Left lung (tissue), 10 donors: Measurements from ENCODE around the gene SLC35G6. TPM values are rescaled to one million over a fixed set of nuclear protein-coding genes. Genes with fewer than 3 reads are reported as not detected.

ENCODE experiments used
- ATAC-seq: fragments of 200-7000 bp; cut with Tn5 transposase; one replicate; pipeline ENCODE4 v1.9.1; 2020; ENCODE audit warnings: moderate library complexity
- DNase-seq, 4 donors: peaks; one replicate each; pipeline ENCODE4 v3.0.0-alpha.2; 2013 to 2020
- H3K27ac ChIP-seq, 2 donors: fragments of 200-600 bp; sonication (generic) in 1 of 2; one replicate each; pipeline versions ENCODE4 v1.5.0 to v1.8.0; 2020 to 2021
- H3K27me3 ChIP-seq, 2 donors: fragments of 200-600 bp; sonication (generic) in 1 of 2; one replicate each; pipeline versions ENCODE4 v1.5.0 to v1.8.0; 2020 to 2021
- H3K36me3 ChIP-seq, 2 donors: fragments of 200-600 bp; sonication (generic) in 1 of 2; one replicate each; pipeline versions ENCODE4 v1.5.0 to v1.8.0; 2020 to 2021
- H3K4me1 ChIP-seq, 2 donors: fragments of 200-600 bp; one replicate each; pipeline ENCODE4 v1.8.0; 2021
- H3K4me3 ChIP-seq, 2 donors: fragments of 200-600 bp; sonication (generic) in 1 of 2; one replicate each; pipeline versions ENCODE4 v1.5.0 to v1.8.0; 2020 to 2021; ENCODE audit warnings: mild to moderate bottlenecking in 1 of 2
- H3K9me3 ChIP-seq, 2 donors: fragments of 200-600 bp; sonication (generic) in 1 of 2; one replicate each; pipeline versions ENCODE4 v1.5.0 to v1.8.0; 2020 to 2021
- intact Hi-C, 2 donors: fragments of 100-400 bp; cut with DNase I; formaldehyde crosslinking; loops; one replicate each; pipeline versions ENCODE4 v1.11.2 to v1.14.2; 2022
- polyA plus RNA-seq, 6 donors: library from polyadenylated mRNA; unstranded; fragments of 120-200 nt; gene quantifications; one replicate each; pipeline ENCODE4 v1.2.1, GENCODE V29; 2013; ENCODE audit not compliant: insufficient read length in 6 of 6
- total RNA-seq, 2 donors: library from RNA; stranded (reverse); fragmentation: NEBNext Ultra II Directional; extraction: Animal tissue kit (Norgen Biotek cat#: 25700); gene quantifications; one replicate each; pipeline ENCODE4 v1.2.1, GENCODE V29; 2021
- TF ChIP-seq, protein P1 (sequence below), 2 donors: fragments of 200-600 bp; sonication (generic) in 1 of 2; IDR thresholded peaks; one replicate each; pipeline versions ENCODE4 v1.5.0 to v1.8.0; 2021; ENCODE audit warnings: antibody characterized with exemption in 2 of 2
- donor health status: DM: no; HTN: yes; CAD: no.
- donor health status: DM: no; HTN: no; CAD: no.

SLC35G6 gene
- total and polyA plus RNA-seq, 8 donors: 0.17 to 0.35 (median 0.35) TPM; not detected in 2

DNA sequence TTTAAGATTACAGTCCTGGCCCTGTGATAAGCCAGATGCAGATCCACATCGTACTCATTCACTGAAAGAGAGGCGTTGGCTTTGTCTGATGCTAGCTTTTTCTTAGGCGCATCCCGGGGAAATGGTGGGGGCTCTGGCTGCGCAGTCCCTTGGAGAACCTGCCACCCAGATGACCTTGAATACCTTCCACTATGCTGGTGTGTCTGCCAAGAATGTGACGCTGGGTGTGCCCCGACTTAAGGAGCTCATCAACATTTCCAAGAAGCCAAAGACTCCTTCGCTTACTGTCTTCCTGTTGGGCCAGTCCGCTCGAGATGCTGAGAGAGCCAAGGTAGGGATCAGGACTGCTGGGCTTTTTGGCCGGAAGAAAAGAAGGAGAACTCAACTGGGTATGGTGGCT is 26.9 kb downstream of the SLC35G6 start:
- H3K4me3 ChIP-seq: no peak overlapping the region
- intact Hi-C loops: no loop called here
- H3K27ac ChIP-seq: no peak overlapping the region
- ATAC-seq (no peak), DNase-seq (no peak)
- H3K36me3 ChIP-seq: peaks cover 0 to 100% of the 10 kb centered on the region in 2 donors
- H3K27me3 ChIP-seq: no peaks in the 10 kb centered on the region
- H3K9me3 ChIP-seq: no peaks in the 10 kb centered on the region
- TF ChIP-seq, protein P1, sequence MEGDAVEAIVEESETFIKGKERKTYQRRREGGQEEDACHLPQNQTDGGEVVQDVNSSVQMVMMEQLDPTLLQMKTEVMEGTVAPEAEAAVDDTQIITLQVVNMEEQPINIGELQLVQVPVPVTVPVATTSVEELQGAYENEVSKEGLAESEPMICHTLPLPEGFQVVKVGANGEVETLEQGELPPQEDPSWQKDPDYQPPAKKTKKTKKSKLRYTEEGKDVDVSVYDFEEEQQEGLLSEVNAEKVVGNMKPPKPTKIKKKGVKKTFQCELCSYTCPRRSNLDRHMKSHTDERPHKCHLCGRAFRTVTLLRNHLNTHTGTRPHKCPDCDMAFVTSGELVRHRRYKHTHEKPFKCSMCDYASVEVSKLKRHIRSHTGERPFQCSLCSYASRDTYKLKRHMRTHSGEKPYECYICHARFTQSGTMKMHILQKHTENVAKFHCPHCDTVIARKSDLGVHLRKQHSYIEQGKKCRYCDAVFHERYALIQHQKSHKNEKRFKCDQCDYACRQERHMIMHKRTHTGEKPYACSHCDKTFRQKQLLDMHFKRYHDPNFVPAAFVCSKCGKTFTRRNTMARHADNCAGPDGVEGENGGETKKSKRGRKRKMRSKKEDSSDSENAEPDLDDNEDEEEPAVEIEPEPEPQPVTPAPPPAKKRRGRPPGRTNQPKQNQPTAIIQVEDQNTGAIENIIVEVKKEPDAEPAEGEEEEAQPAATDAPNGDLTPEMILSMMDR (IDR thresholded peaks at IDR 0.05): no peak
- H3K4me1 ChIP-seq: no peaks in the 10 kb centered on the region

DNA sequence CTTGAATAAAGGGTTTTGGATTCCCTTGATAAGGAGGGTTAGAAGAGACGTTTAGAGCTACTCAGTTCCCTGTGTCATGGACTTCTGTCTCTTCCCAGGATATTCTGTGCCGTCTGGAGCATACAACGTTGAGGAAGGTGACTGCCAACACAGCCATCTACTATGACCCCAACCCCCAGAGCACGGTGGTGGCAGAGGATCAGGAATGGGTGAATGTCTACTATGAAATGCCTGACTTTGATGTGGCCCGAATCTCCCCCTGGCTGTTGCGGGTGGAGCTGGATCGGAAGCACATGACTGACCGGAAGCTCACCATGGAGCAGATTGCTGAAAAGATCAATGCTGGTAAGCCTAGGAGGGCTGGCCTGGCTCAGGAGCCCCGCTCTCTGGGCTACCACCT is 27.6 kb downstream of the SLC35G6 start:
- TF ChIP-seq, protein P1 (IDR thresholded peaks at IDR 0.05): no peak
- no peaks in the 10 kb centered on the region for H3K27me3 ChIP-seq
- no peak overlapping the region for H3K27ac ChIP-seq
- intact Hi-C loops: no loop called here
- peaks cover 0 to 100% of the 10 kb centered on the region in 2 donors for H3K36me3 ChIP-seq
- DNase-seq: no peak
- no peaks in the 10 kb centered on the region for H3K4me1 ChIP-seq
- no peak for ATAC-seq
- no peak overlapping the region for H3K4me3 ChIP-seq
- H3K9me3 ChIP-seq: no peaks in the 10 kb centered on the region

DNA sequence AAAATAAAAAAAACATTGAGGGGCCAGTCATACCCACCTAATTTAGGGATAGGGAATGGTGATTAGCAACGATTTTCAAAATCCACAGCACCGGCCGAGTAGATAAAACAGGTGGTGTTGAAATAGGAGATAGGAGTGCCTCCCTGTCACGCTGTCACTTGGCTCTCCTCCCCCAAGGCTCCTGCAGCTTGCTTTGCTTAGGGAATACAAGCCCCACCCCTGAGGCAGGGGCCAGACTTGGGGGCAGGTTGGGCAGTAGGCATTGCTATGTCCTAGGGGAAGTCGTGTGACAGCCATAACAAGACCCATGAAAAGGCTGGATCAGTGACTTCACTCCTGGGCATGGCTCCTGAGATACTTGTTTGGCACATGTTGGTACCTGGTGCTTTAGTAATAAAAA is 28.7 kb downstream of the SLC35G6 start:
- intact Hi-C loops: loop anchor here in 1 of 2 donors (5.0 kb wide), 1 partner anchor 52 kb away; the partner anchor contains the start of gene SENP3
- DNase-seq (no peak), ATAC-seq (no peak)
- Histone ChIP-seq H3K4me1 (peaks cover 2 to 3% of the 10 kb centered on the region in 2 donors), H3K27me3 (no peaks in the 10 kb centered on the region), H3K36me3 (peaks cover 0 to 98% of the 10 kb centered on the region in 2 donors), H3K9me3 (no peaks in the 10 kb centered on the region), H3K4me3 (no peak overlapping the region), H3K27ac (no peak overlapping the region)
- TF ChIP-seq, protein P1 (IDR thresholded peaks at IDR 0.05): no peak

DNA sequence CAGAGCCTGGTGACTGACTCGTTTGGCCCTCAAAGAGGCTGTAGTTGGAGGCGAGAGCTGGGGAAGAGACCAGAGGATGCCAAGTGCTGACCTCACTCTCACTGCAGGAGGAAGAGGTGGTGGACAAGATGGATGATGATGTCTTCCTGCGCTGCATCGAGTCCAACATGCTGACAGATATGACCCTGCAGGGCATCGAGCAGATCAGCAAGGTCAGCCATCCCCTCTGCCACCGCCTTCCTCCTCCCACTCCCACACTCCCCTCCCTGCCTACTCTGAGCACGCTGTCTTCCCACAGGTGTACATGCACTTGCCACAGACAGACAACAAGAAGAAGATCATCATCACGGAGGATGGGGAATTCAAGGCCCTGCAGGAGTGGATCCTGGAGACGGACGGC is 29.9 kb downstream of the SLC35G6 start:
- TF ChIP-seq, protein P1 (IDR thresholded peaks at IDR 0.05): no peak
- peaks cover 4 to 13% of the 10 kb centered on the region in 2 donors for H3K4me1 ChIP-seq
- H3K36me3 ChIP-seq: peaks cover 0 to 87% of the 10 kb centered on the region in 2 donors
- DNase-seq: no peak
- no peaks in the 10 kb centered on the region for H3K9me3 ChIP-seq
- no peak for ATAC-seq
- intact Hi-C loops: loop anchor here in 1 of 2 donors (5.0 kb wide), 1 partner anchor 51 kb away; the partner anchor contains the start of gene SENP3
- H3K27ac ChIP-seq: no peak overlapping the region
- H3K4me3 ChIP-seq: no peak overlapping the region
- H3K27me3 ChIP-seq: no peaks in the 10 kb centered on the region

DNA sequence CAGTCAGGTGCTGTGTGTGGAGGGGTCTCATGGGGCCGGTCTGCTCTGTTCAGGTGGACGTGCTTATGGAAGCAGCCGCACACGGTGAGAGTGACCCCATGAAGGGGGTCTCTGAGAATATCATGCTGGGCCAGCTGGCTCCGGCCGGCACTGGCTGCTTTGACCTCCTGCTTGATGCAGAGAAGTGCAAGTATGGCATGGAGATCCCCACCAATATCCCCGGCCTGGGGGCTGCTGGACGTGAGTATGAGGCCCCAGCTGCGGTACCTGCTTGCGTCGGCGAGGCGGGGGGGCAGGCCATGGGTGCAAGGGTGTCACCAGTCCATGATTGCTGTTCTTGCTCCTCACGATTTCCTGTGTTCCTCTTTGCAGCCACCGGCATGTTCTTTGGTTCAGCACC is 30.9 kb downstream of the SLC35G6 start:
- Histone ChIP-seq H3K9me3 (no peaks in the 10 kb centered on the region), H3K36me3 (peaks cover 0 to 79% of the 10 kb centered on the region in 2 donors), H3K4me3 (no peak overlapping the region), H3K27ac (no peak overlapping the region), H3K27me3 (no peaks in the 10 kb centered on the region), H3K4me1 (peaks cover 4 to 16% of the 10 kb centered on the region in 2 donors)
- TF ChIP-seq, protein P1 (IDR thresholded peaks at IDR 0.05): no peak
- peak in 1 of 4 donors; percentile 76 for DNase-seq
- intact Hi-C loops: loop anchor here in 1 of 2 donors (5.0 kb wide), 1 partner anchor 50 kb away; the partner anchor contains the start of gene SENP3
- no peak for ATAC-seq
